HG03575 (cell line): ENCODE measurements around the gene CLCN3.
"Not testable (repeated sequence)": the region's sequence is repeated elsewhere in the genome, so short reads cannot be mapped to it uniquely, and the experiment has no call there.

ENCODE experiments used
- ATAC-seq: cut with Tn5 transposase; IDR thresholded peaks from one replicate; pipeline ENCODE4 v1.9.1; 2021; ENCODE audit not compliant: unreplicated experiment, insufficient number of reproducible peaks, low FRiP score; ENCODE audit errors: extremely low read depth

Gene CLCN3

DNA sequence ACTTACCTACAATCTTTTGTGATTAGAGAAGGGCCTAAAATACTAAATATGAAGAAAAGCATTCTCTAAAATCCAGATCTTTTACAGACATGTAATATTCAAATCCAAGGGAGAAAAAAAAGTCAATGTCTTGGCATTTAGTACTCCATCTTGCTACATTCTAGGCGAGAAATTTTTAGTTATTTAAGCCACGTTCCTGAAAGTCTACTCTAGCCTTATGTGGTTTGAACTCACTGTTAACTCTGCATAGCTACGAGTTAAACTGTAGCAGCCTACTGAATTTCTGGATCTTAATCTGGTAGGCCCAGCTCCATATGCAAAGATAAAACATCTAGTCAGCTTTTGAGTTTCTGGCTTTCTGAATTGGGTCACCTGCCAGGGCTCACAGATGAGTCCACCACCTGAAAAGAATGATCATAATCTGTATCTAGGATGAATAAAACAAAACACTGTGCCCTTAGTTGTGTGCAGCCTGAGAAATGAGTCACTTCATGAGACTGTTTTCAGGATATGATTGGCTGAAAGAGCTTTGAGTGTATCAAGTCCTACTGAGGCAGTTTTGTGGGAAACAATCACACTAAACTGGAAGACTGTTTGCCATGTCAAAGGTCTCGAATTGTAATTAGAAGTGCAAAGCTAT, 4.8 kb upstream of the CLCN3 start:
- no peak for ATAC-seq

GRCh38 chr4:169616846-169617245, 3.5 kb upstream of the CLCN3 start:
- no peak for ATAC-seq

DNA sequence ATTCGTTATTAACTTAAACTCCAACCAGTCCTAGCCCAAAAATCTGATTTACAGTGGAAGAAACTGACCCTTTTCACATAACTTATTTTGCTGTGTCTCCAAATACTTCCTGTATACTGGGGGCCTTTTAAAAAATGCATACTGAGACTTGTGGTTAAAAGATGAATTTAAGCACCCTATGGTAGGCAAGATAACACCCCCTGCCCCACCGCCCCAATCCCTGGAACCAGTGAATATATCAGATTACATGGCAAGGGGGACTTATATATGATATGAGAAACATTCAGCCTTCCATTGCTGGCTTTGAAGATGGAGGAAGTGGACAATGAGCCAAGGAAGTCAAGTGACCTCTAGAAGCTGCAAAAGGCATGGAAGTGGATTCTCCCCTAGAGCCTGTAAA, 3.1 kb upstream of the CLCN3 start:
- no peak for ATAC-seq

DNA sequence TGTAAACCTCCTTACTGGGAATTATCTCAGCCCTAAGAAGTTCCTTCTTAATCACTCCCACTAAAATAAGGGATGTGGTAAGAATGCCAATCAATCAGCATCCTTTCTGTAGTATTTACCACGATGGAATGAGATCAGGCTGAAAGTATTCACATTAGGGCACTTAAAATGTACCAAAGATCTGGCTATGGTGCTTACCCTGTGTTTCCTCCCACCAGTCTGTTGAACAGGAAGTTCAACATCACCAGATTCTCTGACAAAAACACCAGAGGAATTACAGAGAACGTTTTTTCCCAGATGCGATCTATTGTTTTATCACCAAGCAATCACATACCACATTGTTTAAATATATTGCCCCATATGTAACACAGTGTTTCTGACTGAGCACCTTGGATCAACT, 2.1 kb upstream of the CLCN3 start:
- ATAC-seq: no peak

GRCh38 chr4:169618986-169619385, 1.4 kb upstream of the CLCN3 start:
- ATAC-seq: no peak

DNA sequence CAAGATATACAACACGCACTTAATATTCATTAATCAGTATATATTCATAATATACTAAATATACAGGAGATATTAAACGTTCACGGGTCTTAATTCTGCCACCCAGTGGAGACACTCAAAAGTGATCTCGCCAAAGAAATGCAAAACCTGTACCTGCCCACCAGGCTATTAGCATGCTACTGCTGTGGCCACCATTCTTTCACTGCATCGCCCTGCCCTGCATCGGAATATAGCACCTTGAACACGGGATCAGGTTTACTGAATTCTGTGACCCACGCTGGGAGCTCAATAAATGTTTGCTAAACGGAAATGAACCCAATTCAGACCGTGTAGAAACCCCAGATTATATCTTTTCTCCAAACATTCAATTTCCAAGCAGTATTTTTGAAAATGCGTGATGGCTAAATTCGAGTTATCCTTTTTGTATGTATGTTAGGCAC, 840 bp upstream of the CLCN3 start:
- ATAC-seq: peak; percentile 35

GRCh38 chr4:169620880-169621248, 486 bp downstream of the CLCN3 start:
- no peak for ATAC-seq

DNA sequence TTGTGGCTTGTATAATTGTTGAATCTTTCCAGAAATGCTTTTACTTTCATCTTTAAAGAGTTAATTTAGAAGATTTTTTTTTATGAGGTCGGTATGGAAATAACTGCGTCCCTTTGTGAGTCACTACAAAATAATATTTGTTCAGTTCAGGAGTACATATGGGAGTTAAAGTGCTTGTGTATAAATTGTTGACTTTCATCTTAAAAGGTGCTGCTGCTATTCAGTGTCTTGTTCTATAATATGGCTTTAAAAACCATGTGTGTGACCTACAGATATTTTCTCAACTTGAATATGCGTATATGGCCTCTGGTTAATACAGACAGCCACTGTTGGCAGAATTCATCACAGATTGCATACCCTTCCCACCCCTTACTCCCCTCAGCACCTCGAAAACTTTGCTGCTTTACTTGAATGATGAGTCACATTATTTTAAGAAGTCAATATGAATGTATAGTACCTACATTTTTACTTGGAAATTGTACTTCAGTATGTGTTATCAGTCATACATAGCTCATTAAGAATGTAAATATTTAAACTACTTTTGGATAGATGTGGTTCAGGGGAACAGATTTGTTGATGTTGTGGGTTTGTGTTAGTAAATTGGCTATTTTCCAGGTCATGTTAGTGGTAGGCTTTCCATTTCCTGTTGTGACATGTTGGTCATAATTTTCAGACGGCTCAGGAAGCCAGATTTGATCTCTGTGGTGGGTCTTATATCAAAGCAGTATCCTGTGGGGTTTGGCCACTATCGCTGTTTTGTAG, 1.5 kb downstream of the CLCN3 start:
- no peak for ATAC-seq

GRCh38 chr4:169622566-169622965, 2.2 kb downstream of the CLCN3 start:
- ATAC-seq: no peak

GRCh38 chr4:169624012-169624411, 3.6 kb downstream of the CLCN3 start:
- not testable (repeated sequence) for ATAC-seq

- ATAC-seq: no peak
These were observed 5.5 kb downstream of the CLCN3 start for GRCh38 chr4:169625886-169626285.

- no peak for ATAC-seq
These were observed 6.2 kb downstream of the CLCN3 start for GRCh38 chr4:169626331-169627282.

DNA sequence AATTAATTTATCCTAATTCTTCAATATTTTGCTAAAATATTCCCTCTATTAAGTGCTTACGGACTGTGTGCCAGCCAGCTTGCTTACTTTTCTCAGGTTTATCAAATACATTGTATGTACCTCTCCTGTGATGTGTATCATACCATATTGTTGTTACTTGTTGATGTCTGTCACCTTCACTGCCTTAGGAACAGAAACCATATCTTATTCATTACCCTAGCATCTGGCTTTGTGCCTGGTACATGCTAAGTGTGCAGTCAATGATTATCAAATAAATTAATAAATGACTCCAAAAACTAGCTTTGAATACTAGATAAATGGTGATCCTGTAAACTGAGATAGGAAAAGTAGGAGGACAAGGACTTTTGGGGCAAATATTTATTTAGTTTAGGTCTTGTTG, 6.9 kb downstream of the CLCN3 start:
- no peak for ATAC-seq

GRCh38 chr4:169628579-169628978, 8.2 kb downstream of the CLCN3 start:
- no peak for ATAC-seq

GRCh38 chr4:169630069-169630468, 9.7 kb downstream of the CLCN3 start:
- ATAC-seq: no peak

DNA sequence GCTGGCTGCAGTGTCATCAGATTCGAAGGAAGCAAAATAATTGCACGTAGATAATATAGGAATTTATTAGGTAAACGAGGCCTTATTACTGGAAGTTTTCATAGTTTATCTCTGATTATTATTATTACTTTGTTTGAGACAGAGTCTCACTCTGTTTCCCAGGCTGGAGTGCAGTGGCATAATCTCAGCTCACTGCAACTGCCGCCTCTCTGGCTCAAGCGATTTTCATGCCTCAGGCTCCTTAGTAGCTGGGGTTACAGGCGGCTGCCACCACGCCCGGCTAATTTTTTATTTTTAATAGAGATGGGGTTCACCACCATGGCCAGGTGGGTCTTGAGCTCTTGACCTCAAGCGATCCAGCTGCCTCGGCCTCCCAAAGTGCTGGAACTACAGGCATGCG, 12.5 kb downstream of the CLCN3 start:
- ATAC-seq: no peak

DNA sequence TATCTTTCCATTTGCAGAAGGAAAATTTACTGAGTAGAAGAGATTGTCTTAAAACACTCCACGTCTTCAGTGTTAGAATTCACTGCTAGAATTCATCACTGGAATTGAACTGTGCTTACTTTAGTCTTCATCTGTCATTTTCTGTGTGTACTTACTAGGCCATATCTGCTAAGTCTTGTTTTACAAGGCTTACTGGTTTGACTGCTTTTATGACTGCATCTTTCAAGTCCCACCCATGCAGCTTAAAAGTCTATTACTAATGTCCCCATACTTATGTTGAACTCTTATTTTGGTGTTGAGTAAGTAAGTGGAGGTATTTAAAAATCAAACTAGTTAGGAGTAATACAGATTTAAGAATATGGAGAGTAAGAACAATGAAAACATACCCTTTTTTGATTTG, 14.6 kb downstream of the CLCN3 start:
- ATAC-seq: no peak

DNA sequence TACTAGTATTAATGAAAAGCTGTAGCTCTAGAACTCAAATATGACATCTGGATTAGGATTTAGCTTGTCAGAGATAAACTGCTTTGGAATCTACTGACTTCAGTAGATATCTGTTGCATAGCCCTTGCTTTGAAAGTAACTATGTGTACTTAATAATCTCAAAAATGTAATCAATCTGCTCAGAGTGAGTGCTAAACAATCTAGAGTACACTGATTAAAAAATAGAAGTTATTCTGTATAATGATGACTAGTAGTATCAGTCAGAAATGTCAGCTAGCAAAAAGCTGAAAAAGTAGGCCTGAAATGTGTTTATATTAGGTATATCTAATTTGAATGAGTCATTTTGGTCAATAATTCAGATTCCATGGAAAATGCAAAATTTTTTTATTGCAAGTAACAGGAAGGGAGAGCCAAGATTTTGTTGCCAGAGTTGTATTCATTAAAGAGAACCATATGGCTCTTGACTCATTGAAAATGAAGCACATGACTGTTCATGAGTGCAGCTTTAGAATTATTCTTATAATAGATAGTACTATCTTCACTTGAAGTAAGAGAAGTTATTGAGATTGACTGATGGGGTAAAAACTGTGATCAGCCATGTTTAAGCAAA, 20.0 kb downstream of the CLCN3 start:
- ATAC-seq: no peak

DNA sequence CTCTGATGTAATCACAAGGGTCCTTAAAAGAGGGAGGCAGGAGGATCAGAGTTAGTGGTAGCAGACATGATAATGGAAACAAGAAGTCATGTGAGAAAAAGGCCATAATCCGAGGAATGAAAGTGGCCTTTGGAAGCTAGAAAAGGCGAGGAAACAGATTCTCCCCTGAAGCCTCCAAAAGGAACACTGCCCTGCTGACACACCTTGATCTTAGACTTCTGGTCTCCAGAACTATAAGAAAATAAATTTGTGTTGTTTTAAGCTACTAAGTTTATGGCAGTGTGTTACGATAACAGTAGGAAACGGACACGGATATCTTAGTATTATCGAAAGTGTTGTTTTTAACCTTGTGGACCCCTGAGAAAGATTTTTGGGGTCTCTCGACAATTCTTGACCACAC, 24.4 kb downstream of the CLCN3 start:
- ATAC-seq: no peak
